ENCODE measurements around the gene CCDC33.
A peak's percentile ranks its signal among the peaks of the same experiment; 100 is the strongest.

Gene CCDC33

GRCh38 chr15:74235962-74236361 is at the start of gene CCDC33:
Gene CCDC33, plus strand, starts transcription at chr15:74236326. Its CDS starts 394 bp downstream, at chr15:74236720.
- DNase-seq: no peak

- DNase-seq: no peak
These were observed 47.9 kb upstream of the CCDC33 start for GRCh38 chr15:74188216-74188615.

GRCh38 chr15:74191798-74192197 is 44.3 kb upstream of the CCDC33 start:
- DNase-seq: no peak

GRCh38 chr15:74192751-74193150 is 43.4 kb upstream of the CCDC33 start:
- no peak for DNase-seq

- DNase-seq: no peak
These were observed 42.8 kb upstream of the CCDC33 start for GRCh38 chr15:74193299-74193718.

GRCh38 chr15:74193905-74194304 is 42.2 kb upstream of the CCDC33 start:
- DNase-seq: no peak

- DNase-seq: no peak
These were observed 41.3 kb upstream of the CCDC33 start for GRCh38 chr15:74194572-74195559.

DNA sequence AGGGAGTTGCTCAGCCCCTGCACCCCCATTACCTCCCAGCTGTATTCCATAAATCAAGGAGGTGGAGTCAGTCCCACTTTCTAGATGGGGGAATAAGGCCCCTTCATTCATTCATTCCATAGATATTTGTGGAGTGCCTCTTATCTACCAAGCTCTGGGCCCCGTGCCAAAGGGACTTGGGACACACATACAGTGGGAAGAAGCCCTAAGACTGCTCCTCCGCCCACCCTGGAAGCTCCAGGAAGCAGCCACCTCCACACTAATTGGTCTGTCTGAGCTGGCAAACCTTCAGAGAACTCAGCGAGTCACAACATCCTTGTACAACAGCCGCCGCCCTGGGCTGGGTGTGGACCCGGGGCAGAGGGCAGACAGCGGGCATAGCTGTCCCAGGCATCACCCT is 40.0 kb upstream of the CCDC33 start:
- no peak for DNase-seq

DNA sequence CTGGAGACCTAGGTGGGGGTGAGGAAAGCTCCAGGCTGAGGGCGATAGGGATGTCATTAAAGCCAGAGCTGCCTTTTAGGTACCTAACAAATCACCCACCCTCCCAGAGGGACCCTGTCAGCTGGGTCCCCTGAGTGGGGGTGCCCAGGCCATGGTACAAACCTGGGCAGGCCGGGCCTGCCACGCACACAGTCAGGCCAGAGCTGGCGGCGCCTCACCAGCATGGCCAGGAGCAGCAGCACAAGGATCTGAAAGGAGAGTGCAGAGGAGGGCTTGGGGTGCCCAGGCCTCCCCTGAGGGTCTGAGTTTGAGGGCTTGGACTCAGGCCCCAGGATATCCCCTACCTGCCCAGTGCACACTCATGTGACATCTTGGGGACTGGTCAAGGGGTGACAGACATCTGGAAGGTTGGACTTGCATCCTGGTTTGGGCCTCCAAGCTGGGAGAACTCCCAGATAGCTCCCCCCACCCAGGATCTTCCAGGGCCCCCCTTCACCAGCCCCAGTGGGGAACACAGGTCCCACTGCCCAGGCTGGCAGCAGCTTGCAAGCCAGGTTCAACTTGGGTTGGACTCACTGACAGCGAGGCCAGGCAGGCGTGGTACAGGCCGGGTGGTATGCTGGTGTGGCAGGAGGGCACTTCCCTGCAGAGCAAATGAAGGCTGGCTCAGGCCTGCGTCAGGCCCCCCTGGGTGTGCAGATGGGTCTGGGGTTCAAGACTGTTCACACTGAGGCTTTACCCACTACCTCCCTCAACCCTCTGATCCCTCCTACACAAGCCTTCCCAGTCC is 38.8 kb upstream of the CCDC33 start:
- no peak for DNase-seq

- no peak for DNase-seq
These were observed 36.9 kb upstream of the CCDC33 start for GRCh38 chr15:74199297-74199652.

DNA sequence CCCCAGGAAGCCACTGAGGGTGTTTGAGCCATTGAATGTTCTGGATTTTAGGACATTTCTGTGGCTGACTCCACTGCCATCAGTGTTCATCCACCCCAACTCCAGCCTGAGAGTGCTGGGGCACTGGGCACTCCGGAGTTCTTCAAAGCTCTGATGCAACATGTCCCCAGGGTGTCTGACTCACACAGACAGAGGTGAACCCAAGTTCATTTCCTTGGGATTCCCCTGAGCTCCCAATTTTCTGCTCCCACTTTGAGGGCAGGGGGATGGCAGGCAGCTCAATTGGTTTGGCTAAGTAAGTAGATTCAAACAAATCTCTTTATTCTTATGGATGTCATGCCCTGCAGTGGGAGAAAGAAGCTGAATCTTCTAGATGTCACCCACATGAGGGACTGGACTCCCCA is 35.7 kb upstream of the CCDC33 start:
- DNase-seq: no peak

DNA sequence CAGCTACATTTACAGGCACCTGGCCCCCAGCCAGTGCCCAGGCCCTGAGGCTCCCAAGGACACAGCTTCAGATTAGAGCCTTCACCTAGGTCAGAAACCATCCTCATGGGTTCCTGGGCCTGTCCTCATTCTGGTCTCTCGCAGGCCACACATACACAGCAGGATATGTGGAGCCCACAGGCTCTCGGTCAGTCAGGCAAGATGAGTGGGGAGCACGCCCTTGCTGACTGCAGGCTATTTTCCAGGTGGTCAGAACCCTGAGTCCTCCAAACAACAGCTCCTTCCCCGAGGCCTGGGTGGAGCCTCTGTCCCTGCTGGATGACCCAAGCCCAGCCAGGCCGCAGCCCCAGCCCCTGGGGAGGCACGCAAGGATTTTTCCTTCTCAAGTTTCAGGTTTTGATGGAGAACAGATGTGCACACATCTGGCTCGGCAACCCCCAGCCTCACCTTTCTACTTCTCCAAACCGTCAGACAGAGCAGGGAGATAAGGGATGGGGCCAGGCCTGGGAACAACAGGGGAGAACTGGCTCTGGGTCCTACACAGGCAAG is 35.2 kb upstream of the CCDC33 start:
- no peak for DNase-seq

DNA sequence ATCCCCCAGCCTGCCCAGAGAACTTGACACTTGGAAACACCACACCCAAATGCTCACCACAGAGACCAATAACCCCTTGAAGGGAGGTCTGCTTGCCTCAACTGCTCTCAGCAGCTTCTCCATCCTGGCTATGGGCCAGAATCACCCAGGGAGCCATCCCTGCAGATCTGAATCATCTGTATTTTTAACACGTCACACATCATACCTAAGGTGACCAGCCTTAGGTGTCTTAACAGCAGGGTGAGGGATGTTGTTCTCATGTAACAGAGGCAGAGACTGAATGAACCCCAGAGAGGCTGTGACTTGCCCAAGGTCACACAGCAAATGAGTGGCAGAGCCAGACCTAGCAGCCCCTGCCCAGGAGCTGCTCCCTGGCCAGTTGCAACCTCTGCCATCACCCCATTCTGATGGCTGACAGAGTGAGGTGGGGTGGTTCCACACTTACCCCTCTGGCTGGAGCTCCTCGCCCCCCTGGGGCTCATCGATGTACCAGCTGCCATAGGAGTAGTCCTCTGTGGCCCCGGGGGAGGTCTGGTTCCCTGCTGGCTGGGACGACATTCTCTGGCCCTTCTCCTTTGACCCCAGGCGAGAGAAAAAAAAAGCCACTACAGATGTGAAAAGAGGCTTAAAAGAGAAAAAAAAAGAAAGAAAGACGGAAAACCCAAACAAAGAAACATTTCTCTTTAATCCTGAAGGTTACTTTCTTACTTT is 34.3 kb upstream of the CCDC33 start:
- no peak for DNase-seq

DNA sequence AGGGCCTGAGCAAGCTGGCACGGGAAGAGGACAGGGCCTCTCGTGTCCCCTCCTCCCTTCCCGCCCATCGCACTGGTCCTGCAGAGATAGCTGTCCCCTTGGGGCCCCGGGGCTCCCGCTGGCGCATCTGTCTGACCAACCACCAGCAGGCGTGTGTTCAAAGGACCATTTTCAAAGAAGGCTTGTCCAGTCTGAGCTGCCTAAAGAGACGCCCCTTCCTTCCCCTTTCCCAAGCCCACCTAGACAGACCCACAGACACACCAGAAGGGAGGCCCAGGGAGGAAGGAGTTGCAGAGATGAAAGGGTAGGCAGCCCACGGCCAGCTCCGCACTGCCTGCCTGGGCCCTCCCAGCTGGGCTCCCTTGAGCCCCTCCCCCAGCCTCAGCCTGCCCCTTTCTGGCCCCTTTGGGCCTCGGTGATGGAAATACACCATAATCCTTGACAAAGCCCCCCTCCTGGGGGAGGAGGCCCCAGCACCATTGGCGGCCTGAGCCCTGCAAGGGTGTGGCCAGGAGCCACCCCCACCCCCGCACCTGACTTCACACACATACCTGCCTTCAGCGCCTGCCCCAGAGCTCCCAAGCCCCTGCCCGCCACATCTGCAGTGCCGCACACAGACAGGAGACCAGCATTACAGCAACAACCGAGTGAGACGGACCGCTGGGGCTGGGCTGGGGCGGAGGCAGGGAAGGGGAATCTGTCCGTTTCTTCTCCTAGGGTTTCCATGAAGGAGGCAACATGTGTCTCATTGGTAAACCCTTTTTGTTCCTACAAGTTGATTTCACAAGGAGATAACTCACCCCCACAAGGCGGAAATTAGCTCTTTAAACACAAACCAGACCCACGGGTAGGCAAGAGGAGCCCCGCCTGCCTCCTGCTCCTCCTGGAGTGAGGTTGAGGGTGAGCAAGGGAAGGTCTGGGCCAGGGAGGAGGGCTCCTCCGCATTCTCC is 33.4 kb upstream of the CCDC33 start, which contains the start of gene STRA6:
Gene STRA6 (minus strand): TSS at position 336 of the 950 bp plus-strand sequence. CDS start 520 bp downstream, outside the sequence.
- DNase-seq: no peak

DNA sequence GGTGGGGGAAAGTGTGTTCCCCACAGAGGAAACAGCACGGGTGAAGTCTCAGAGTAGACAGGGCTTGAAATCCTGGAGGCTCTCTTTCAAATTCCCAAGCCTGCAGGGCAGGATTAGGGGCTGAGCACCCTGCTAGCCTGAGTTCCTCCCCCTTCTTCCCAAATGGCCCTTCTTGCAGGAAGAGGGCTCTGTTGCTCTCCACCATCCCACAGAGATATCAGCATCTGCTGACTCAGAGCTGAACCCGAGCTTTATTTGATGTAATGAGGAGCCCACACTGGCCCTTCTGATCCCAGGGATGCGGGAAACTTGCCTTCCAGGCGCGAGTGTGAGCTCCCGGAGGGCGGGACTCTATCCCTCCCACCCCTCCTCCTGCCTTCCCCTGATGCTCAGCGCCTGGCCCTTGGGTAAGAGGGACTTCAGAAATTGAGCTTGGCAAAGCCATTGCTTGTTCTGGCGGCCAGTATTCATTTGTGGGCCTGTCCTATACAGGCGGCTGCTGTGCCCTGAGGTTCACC is 32.2 kb upstream of the CCDC33 start:
- DNase-seq: no peak

DNA sequence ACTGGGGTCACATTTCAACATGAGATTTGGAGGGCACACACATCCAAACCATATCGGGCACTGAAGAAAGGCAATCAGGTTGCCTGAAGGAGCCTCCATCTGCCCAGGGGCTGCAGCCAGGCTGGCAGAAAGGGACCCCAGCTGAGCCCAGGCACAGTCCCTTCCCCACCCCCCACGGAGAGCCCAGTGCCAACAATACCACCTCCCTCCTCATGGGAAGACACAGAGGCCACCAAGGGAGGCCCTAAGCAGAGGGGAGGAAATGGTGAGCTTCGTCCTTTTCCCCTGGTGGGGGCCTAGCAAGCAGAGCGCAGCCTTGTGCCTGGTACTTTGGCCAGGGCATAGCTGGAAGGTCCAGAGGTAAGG is 30.6 kb upstream of the CCDC33 start:
- DNase-seq: no peak

- no peak for DNase-seq
These were observed 29.3 kb upstream of the CCDC33 start for GRCh38 chr15:74206801-74207281.

- DNase-seq: peak in 1 of 2 experiments; percentile 40
These were observed 28.3 kb upstream of the CCDC33 start for GRCh38 chr15:74207652-74208440.

- no peak for DNase-seq
These were observed 27.6 kb upstream of the CCDC33 start for GRCh38 chr15:74208496-74208895.

- peak in 1 of 2 experiments; percentile 24 for DNase-seq
These were observed 27.1 kb upstream of the CCDC33 start for GRCh38 chr15:74208901-74209559.
